Parathyroid adenoma (tissue), 2 donors: ENCODE data around the gene ULK3.

Experiments used
- H2AFZ ChIP-seq: fragments of 300-600 bp; sonication (generic); one replicate; pipeline ENCODE4 v1.7.0; 2017; ENCODE audit warnings: antibody characterized with exemption, mild to moderate bottlenecking
- H3K27ac ChIP-seq: fragments of 300-600 bp; sonication (generic); one replicate; pipeline ENCODE4 v1.7.0; 2017
- H3K27me3 ChIP-seq: fragments of 300-600 bp; sonication (generic); one replicate; pipeline ENCODE4 v1.7.0; 2017; ENCODE audit warnings: low read length; ENCODE audit not compliant: control insufficient read depth, insufficient read depth
- H3K36me3 ChIP-seq: fragments of 300-600 bp; sonication (generic); one replicate; pipeline ENCODE4 v1.7.0; 2017; ENCODE audit warnings: low read length; ENCODE audit not compliant: control insufficient read depth, insufficient read depth
- H3K4me1 ChIP-seq: fragments of 300-600 bp; sonication (generic); one replicate; pipeline ENCODE4 v1.7.0; 2017; ENCODE audit warnings: control low read depth
- H3K4me2 ChIP-seq: fragments of 300-600 bp; sonication (generic); one replicate; pipeline ENCODE4 v1.7.0; 2017; ENCODE audit warnings: low read length
- H3K4me3 ChIP-seq: fragments of 300-600 bp; sonication (generic); one replicate; pipeline ENCODE4 v1.7.0; 2017; ENCODE audit warnings: low read depth, low read length
- H3K79me2 ChIP-seq: fragments of 300-600 bp; sonication (generic); one replicate; pipeline ENCODE4 v1.7.0; 2017; ENCODE audit warnings: control low read depth
- H3K9ac ChIP-seq: fragments of 300-600 bp; sonication (generic); one replicate; pipeline ENCODE4 v1.7.0; 2017; ENCODE audit warnings: mild to moderate bottlenecking
- H3K9me3 ChIP-seq: fragments of 300-600 bp; sonication (generic); one replicate; pipeline ENCODE4 v1.7.0; 2017; ENCODE audit warnings: low read length; ENCODE audit not compliant: control insufficient read depth
- CTCF ChIP-seq: fragments of 300-600 bp; sonication (generic); IDR thresholded peaks from one replicate; pipeline ENCODE4 v1.7.0; 2017; ENCODE audit warnings: antibody characterized with exemption, mild to moderate bottlenecking
- donor health status: primary hyperparathyroidism.

The ULK3 gene

GRCh38 chr15:74836846-74837245 lies 6.1 kb downstream of the ULK3 start:
- no peak for TF ChIP-seq CTCF

GRCh38 chr15:74835312-74835823 lies 7.6 kb downstream of the ULK3 start:
- peak; percentile 70 for TF ChIP-seq CTCF
- Histone ChIP-seq H3K36me3 (no peaks in the 10 kb centered on the region), H3K4me1 (peaks cover 37% of the 10 kb centered on the region), H3K9ac (no peak overlapping the region), H3K27ac (peak overlapping the region; percentile 98), H3K79me2 (no peaks in the 10 kb centered on the region), H3K4me2 (no peak overlapping the region), H3K4me3 (no peak overlapping the region), H3K27me3 (no peaks in the 10 kb centered on the region), H3K9me3 (no peaks in the 10 kb centered on the region), H2AFZ (no peak overlapping the region)

More at GRCh38 chr15:74836846-74837245, 6.1 kb downstream of the ULK3 start:
- Histone ChIP-seq H2AFZ (no peak overlapping the region), H3K27me3 (no peaks in the 10 kb centered on the region), H3K27ac (no peak overlapping the region), H3K9ac (no peak overlapping the region), H3K9me3 (no peaks in the 10 kb centered on the region), H3K79me2 (no peaks in the 10 kb centered on the region), H3K4me3 (no peak overlapping the region), H3K4me2 (no peak overlapping the region), H3K4me1 (peaks cover 35% of the 10 kb centered on the region), H3K36me3 (no peaks in the 10 kb centered on the region)

GRCh38 chr15:74833376-74834107 lies 9.4 kb downstream of the ULK3 start:
- no peaks in the 10 kb centered on the region for H3K79me2 ChIP-seq
- no peak overlapping the region for H3K4me3 ChIP-seq
- peak overlapping the region; percentile 98 for H3K27ac ChIP-seq
- H3K4me2 ChIP-seq: no peak overlapping the region
- TF ChIP-seq CTCF: no peak
- no peak overlapping the region for H2AFZ ChIP-seq
- H3K27me3 ChIP-seq: no peaks in the 10 kb centered on the region
- H3K4me1 ChIP-seq: peaks cover 37% of the 10 kb centered on the region
- no peak overlapping the region for H3K9ac ChIP-seq
- no peaks in the 10 kb centered on the region for H3K9me3 ChIP-seq
- H3K36me3 ChIP-seq: no peaks in the 10 kb centered on the region

- Histone ChIP-seq H3K27ac (peak overlapping the region; percentile 98), H3K4me3 (no peak overlapping the region), H3K4me1 (peaks cover 37% of the 10 kb centered on the region), H2AFZ (no peak overlapping the region), H3K9ac (no peak overlapping the region), H3K27me3 (no peaks in the 10 kb centered on the region), H3K9me3 (no peaks in the 10 kb centered on the region), H3K36me3 (no peaks in the 10 kb centered on the region), H3K4me2 (peak overlapping the region; percentile 17), H3K79me2 (no peaks in the 10 kb centered on the region)
- no peak for TF ChIP-seq CTCF
These were observed 10.1 kb downstream of the ULK3 start for GRCh38 chr15:74832826-74833225.
